ENCODE results near the gene PMEPA1.

GRCh38 chr20:57660922-57661745 is 48.7 kb downstream of the PMEPA1 start:
- TF ChIP-seq POLR2A (IDR thresholded peaks at IDR 0.05) (no peak), CTCF (IDR thresholded peaks at IDR 0.05) (no peak), POLR2AphosphoS5 (IDR thresholded peaks at IDR 0.05) (no peak)
